ENCODE results near the gene MIOX. TPM values are rescaled to one million over a fixed set of nuclear protein-coding genes. Genes with fewer than 3 reads are reported as not detected.
A peak's percentile ranks its signal among the peaks of the same experiment; 100 is the strongest.

The MIOX gene
- total RNA-seq, 1 donor from 2014 or later, result not detected

DNA sequence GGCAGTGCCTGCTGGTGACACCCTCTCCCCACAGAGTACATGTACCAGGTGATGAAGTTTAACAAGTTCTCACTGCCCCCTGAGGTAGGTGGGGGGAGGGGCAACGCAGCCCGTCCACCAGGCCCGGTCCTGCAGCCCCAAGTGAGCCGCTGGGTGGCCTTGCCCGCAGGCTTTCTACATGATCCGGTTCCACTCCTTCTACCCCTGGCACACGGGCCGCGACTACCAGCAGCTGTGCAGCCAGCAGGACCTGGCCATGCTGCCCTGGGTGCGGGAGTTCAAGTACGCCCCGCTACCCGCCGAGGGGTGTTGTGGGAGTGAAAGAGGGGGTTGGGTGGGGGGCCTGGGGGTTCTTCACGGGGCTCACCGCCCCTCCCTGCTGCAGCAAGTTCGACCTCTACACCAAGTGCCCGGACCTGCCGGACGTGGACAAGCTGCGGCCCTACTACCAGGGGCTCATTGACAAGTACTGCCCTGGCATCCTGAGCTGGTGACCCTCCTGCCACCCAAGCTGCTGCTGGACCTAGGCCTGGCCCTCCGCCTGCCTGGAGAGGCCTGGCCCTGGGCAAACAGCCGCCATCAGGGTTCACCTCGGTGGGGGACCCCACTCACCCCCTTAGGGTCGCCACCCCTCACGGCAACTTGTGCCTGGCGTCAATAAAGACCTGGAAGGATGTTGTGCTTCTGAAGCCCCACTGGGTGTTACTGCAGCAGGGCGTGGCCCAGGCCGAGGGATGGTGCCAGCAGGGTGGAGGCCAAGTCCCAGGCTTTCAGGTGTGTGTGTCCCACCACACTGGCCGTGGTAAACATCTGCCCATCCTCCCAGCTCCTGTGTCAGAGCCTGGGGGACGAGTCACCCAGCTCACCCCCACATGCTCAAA lies 2.9 kb downstream of the MIOX start:
- Mint-ChIP-seq H3K4me3 (ENCODE audit: unreplicated experiment) (no peak overlapping the region), H3K9me3 (ENCODE audit: unreplicated experiment) (no peaks in the 10 kb centered on the region)

DNA sequence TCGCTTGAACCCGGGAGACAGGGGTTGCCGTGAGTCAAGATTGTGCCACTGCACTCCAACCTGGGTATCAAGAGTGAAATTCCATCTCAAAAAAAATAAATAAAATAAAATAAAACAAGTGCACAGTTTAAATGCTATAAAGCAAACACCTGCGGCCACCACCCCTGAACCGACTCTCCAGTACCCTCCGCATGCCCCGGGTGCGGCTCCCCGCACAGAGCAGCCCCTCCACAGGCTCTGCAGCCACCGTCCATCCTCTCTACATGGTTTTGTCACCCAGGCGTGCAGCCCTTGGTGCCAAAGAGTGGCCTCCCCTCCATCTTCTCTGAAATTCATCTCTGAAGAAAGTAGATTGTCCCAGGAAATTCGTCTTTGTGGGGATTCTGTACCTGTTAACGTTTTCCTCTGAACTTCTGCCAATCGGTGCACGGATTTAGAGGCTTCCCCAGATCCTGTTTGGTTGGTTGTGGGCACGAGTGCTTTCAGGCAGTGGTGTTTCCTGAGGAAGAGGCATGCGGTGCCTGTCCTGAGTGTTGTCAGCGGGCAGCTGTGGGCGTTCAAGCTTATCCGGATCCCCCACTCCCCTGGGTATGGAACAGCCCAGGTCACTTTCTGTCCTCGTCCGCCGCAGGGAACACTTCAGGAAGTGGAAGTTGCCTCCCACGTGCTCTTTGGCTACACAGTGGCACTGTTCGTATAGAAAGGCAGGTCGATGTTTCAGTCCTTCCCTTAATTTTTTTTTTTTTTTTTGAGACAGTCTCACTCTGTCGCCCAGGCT lies 4.1 kb downstream of the MIOX start:
- peaks cover 8% of the 10 kb centered on the region for H3K27me3 Mint-ChIP-seq (ENCODE audit: unreplicated experiment)
- peak; percentile 41 for DNase-seq (ENCODE audit: low spot score)
- TF ChIP-seq, protein P1, sequence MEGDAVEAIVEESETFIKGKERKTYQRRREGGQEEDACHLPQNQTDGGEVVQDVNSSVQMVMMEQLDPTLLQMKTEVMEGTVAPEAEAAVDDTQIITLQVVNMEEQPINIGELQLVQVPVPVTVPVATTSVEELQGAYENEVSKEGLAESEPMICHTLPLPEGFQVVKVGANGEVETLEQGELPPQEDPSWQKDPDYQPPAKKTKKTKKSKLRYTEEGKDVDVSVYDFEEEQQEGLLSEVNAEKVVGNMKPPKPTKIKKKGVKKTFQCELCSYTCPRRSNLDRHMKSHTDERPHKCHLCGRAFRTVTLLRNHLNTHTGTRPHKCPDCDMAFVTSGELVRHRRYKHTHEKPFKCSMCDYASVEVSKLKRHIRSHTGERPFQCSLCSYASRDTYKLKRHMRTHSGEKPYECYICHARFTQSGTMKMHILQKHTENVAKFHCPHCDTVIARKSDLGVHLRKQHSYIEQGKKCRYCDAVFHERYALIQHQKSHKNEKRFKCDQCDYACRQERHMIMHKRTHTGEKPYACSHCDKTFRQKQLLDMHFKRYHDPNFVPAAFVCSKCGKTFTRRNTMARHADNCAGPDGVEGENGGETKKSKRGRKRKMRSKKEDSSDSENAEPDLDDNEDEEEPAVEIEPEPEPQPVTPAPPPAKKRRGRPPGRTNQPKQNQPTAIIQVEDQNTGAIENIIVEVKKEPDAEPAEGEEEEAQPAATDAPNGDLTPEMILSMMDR (IDR thresholded peaks at IDR 0.05; ENCODE audit: unreplicated experiment), result no peak

More for the DNA sequence above, 2.9 kb downstream of the MIOX start:
- H3K36me3 Mint-ChIP-seq (ENCODE audit: low read depth, unreplicated experiment), result no peaks in the 10 kb centered on the region
- peaks cover 7% of the 10 kb centered on the region for H3K4me1 Mint-ChIP-seq (ENCODE audit: unreplicated experiment)
- H3K27me3 Mint-ChIP-seq (ENCODE audit: unreplicated experiment), result peaks cover 9% of the 10 kb centered on the region
- H3K27ac Mint-ChIP-seq (ENCODE audit: unreplicated experiment), result no peak overlapping the region
- TF ChIP-seq, protein P1 (IDR thresholded peaks at IDR 0.05; ENCODE audit: unreplicated experiment), result no peak
- DNase-seq (ENCODE audit: low spot score), result no peak

DNA sequence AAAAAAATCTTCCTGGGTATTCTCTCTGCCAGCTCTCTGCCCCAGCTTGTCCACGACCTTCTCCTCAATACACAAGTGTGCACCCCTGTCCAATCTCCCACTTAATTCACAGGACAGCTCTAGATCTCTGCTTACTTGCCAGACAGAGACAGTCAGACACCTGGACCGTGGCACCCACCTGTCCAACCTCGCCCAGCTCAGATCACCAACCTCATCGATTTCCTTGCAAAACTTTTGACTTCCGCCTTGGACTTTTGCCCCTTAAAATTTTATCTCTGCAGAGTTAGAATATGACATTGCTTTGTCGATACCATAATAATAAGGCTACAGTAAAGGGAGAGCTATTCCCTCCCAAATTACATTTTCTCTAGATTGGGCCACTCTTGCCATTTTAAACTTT lies 10.4 kb downstream of the MIOX start:
- Mint-ChIP-seq H3K27me3 (ENCODE audit: unreplicated experiment) (peaks cover 2% of the 10 kb centered on the region), H3K27ac (ENCODE audit: unreplicated experiment) (no peak overlapping the region), H3K4me1 (ENCODE audit: unreplicated experiment) (no peaks in the 10 kb centered on the region), H3K9me3 (ENCODE audit: unreplicated experiment) (no peaks in the 10 kb centered on the region), H3K4me3 (ENCODE audit: unreplicated experiment) (no peak overlapping the region), H3K36me3 (ENCODE audit: low read depth, unreplicated experiment) (no peaks in the 10 kb centered on the region)
- DNase-seq (ENCODE audit: low spot score), result no peak
- TF ChIP-seq, protein P1 (IDR thresholded peaks at IDR 0.05; ENCODE audit: unreplicated experiment), result no peak

More for the DNA sequence above, 4.1 kb downstream of the MIOX start:
- Mint-ChIP-seq H3K27ac (ENCODE audit: unreplicated experiment) (peak overlapping the region; percentile 57), H3K4me1 (ENCODE audit: unreplicated experiment) (peaks cover 7% of the 10 kb centered on the region), H3K36me3 (ENCODE audit: low read depth, unreplicated experiment) (no peaks in the 10 kb centered on the region), H3K9me3 (ENCODE audit: unreplicated experiment) (no peaks in the 10 kb centered on the region), H3K4me3 (ENCODE audit: unreplicated experiment) (no peak overlapping the region)

DNA sequence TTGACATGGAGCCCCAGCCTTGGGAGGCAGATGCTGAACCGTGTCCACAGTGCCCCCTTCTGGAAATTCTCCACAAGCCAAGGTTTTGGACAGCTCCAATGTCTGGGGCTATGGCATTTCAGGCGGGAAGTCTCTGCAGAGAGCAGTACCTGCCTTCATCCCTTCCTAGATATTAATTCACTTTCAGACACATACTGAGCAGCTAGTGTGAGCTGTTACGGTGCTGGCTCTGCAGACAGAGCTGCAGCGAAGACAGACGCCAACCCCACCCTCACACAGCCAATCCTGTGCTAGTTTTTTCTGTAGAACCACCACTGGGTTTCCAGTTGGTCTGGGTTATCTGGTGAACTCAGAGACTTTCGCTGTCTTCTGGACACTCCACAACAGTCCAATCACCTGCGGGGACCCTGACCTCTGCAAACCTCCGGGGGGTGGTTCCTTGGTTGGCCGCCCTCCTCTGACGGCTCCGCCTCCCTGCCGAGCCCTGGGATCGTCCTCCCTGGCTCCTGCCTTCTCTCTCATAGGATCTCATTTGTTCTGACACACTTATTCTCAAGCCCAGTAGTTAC lies 11.7 kb downstream of the MIOX start:
- no peak overlapping the region for H3K27ac Mint-ChIP-seq (ENCODE audit: unreplicated experiment)
- H3K36me3 Mint-ChIP-seq (ENCODE audit: low read depth, unreplicated experiment), result no peaks in the 10 kb centered on the region
- TF ChIP-seq, protein P1 (IDR thresholded peaks at IDR 0.05; ENCODE audit: unreplicated experiment), result peak; percentile 59
- H3K4me3 Mint-ChIP-seq (ENCODE audit: unreplicated experiment), result no peak overlapping the region
- H3K4me1 Mint-ChIP-seq (ENCODE audit: unreplicated experiment), result no peaks in the 10 kb centered on the region
- H3K9me3 Mint-ChIP-seq (ENCODE audit: unreplicated experiment), result no peaks in the 10 kb centered on the region
- peaks cover 2% of the 10 kb centered on the region for H3K27me3 Mint-ChIP-seq (ENCODE audit: unreplicated experiment)
- peak; percentile 73 for DNase-seq (ENCODE audit: low spot score)

Data from endothelial cell (in vitro differentiated cells).